ENCODE measurements around the gene XRCC1.

The XRCC1 gene

DNA sequence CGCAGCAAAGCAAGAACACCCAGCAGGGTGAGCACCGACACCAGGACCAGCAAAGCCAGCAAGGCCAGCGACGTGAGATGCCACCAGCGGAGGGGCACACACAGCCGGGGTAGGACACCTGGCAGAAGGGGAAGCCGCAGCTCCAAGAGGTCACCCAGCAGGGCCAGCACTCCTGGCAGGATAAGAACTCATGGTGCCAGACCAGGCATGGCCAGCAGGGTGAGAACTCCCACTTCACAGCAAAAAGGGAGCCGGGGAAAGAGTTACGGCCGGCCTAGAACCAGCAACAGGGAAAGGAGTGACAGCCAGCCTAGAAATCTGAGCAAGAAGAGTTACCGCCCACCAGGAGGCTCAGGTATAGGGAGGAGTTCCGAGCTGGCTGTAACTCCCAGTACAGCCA lies 37.0 kb upstream of the XRCC1 start:
- Histone ChIP-seq H3K18ac (ENCODE audit: low read depth in 1 of 2, low read length in 2 of 2) (no peak overlapping the region), H3K4me3 (ENCODE audit: insufficient read depth in 1 of 2, low read depth in 1 of 2, low read length in 2 of 2) (no peak overlapping the region), H3K4me1 (ENCODE audit: control insufficient read depth, insufficient read depth, low read depth, low read length) (peaks cover 9% of the 10 kb centered on the region), H3K9me3 (ENCODE audit: control insufficient read depth, low read length) (no peaks in the 10 kb centered on the region), H3K9ac (ENCODE audit: low read length) (no peak overlapping the region), H2BK15ac (ENCODE audit: low read depth, poor library complexity, severe bottlenecking) (no peak overlapping the region), H3K79me1 (replicated peaks; ENCODE audit: low read length, poor library complexity, severe bottlenecking) (peaks cover 49% of the 10 kb centered on the region), H2BK12ac (ENCODE audit: low read length in 2 of 2) (no peak overlapping the region), H3K27ac (ENCODE audit: low read length, poor library complexity, severe bottlenecking) (no peak overlapping the region), H3K4me2 (ENCODE audit: low read length, poor library complexity, severe bottlenecking) (no peak overlapping the region), H3K27me3 (ENCODE audit: control insufficient read depth in 1 of 2, insufficient read depth in 1 of 2, low read length in 2 of 2) (no peaks in the 10 kb centered on the region), H2AK5ac (ENCODE audit: low read length, severe bottlenecking) (no peak overlapping the region), H3K4ac (ENCODE audit: low read depth in 1 of 2, low read length in 2 of 2) (no peak overlapping the region), H4K8ac (ENCODE audit: low read length) (no peak overlapping the region), H3K23ac (ENCODE audit: low read length in 2 of 2) (no peak overlapping the region), H2AFZ (ENCODE audit: low read depth, low read length) (no peak overlapping the region), H2BK5ac (ENCODE audit: low read depth, low read length, poor library complexity, severe bottlenecking) (no peak overlapping the region), H3K36me3 (ENCODE audit: control insufficient read depth in 1 of 2, insufficient read depth in 2 of 2, low read depth in 1 of 2, low read length in 2 of 2) (peaks cover 36 to 47% of the 10 kb centered on the region in 2 experiments), H4K91ac (ENCODE audit: low read length) (no peak overlapping the region), H2BK120ac (ENCODE audit: low read depth, low read length) (no peak overlapping the region), H3K14ac (ENCODE audit: low read length in 2 of 2) (no peak overlapping the region)
- no peak for DNase-seq
- 99% methylated on average over 12 of the region's 12 CpGs for WGBS

- no peak within 1 kb of the TSS for H3K4me3 ChIP-seq (ENCODE audit: insufficient read depth in 1 of 2, low read depth in 1 of 2, low read length in 2 of 2)
- DNase-seq: no peak
- peaks cover 9% of the 10 kb centered on the region for H3K4me1 ChIP-seq (ENCODE audit: control insufficient read depth, insufficient read depth, low read depth, low read length)
- 95% methylated on average over 3 of the region's 3 CpGs for WGBS
- H4K91ac ChIP-seq (ENCODE audit: low read length): no peak within 1 kb of the TSS
- H3K79me1 ChIP-seq (replicated peaks; ENCODE audit: low read length, poor library complexity, severe bottlenecking): peaks cover 53% of the 10 kb centered on the region
- H4K8ac ChIP-seq (ENCODE audit: low read length): no peak within 1 kb of the TSS
- no peak within 1 kb of the TSS for H3K4ac ChIP-seq (ENCODE audit: low read depth in 1 of 2, low read length in 2 of 2)
- H3K18ac ChIP-seq (ENCODE audit: low read depth in 1 of 2, low read length in 2 of 2): no peak within 1 kb of the TSS
- no peak within 1 kb of the TSS for H3K4me2 ChIP-seq (ENCODE audit: low read length, poor library complexity, severe bottlenecking)
- H3K36me3 ChIP-seq (ENCODE audit: control insufficient read depth in 1 of 2, insufficient read depth in 2 of 2, low read depth in 1 of 2, low read length in 2 of 2): peaks cover 40 to 52% of the 10 kb centered on the region in 2 experiments
- H2BK5ac ChIP-seq (ENCODE audit: low read depth, low read length, poor library complexity, severe bottlenecking): no peak within 1 kb of the TSS
- no peaks in the 10 kb centered on the region for H3K9me3 ChIP-seq (ENCODE audit: control insufficient read depth, low read length)
- H2BK15ac ChIP-seq (ENCODE audit: low read depth, poor library complexity, severe bottlenecking): no peak within 1 kb of the TSS
- H3K27ac ChIP-seq (ENCODE audit: low read length, poor library complexity, severe bottlenecking): peak within 1 kb of the TSS; percentile 3
- no peak within 1 kb of the TSS for H3K9ac ChIP-seq (ENCODE audit: low read length)
- no peak within 1 kb of the TSS for H3K14ac ChIP-seq (ENCODE audit: low read length in 2 of 2)
- no peak within 1 kb of the TSS for H2AK5ac ChIP-seq (ENCODE audit: low read length, severe bottlenecking)
- H2AFZ ChIP-seq (ENCODE audit: low read depth, low read length): no peak within 1 kb of the TSS
- no peaks in the 10 kb centered on the region for H3K27me3 ChIP-seq (ENCODE audit: control insufficient read depth in 1 of 2, insufficient read depth in 1 of 2, low read length in 2 of 2)
- no peak within 1 kb of the TSS for H2BK120ac ChIP-seq (ENCODE audit: low read depth, low read length)
- H3K23ac ChIP-seq (ENCODE audit: low read length in 2 of 2): no peak within 1 kb of the TSS
- H2BK12ac ChIP-seq (ENCODE audit: low read length in 2 of 2): no peak within 1 kb of the TSS
Observed at GRCh38 chr19:43611788-43612187, 36.5 kb upstream of the XRCC1 start, which contains the start of gene SRRM5. Gene SRRM5, plus strand, starts transcription at chr19:43612088. Its CDS starts 34 bp downstream, at chr19:43612122.

DNA sequence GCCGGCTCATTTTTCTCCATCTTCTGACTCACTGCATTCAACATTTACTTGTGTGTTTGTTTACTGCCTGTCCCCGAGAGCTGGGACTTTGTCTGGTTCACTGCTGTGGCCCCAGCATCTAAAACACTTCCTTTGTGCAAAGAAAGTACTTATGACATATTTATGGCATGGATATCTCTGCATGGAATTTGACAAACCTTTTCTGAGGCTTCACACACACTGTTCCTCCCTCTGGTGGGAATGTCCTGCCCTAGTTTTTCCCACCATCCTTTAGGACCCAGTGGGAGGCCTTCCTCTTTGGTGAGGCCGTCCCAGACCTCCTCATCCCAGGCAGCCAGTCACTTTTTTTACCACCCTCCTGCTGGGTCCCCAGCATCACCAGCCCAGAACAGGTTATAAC lies 35.2 kb upstream of the XRCC1 start:
- no peak overlapping the region for H3K9ac ChIP-seq (ENCODE audit: low read length)
- H3K23ac ChIP-seq (ENCODE audit: low read length in 2 of 2): no peak overlapping the region
- H3K4me1 ChIP-seq (ENCODE audit: control insufficient read depth, insufficient read depth, low read depth, low read length): peaks cover 9% of the 10 kb centered on the region
- H3K27me3 ChIP-seq (ENCODE audit: control insufficient read depth in 1 of 2, insufficient read depth in 1 of 2, low read length in 2 of 2): no peaks in the 10 kb centered on the region
- peaks cover 47 to 61% of the 10 kb centered on the region in 2 experiments for H3K36me3 ChIP-seq (ENCODE audit: control insufficient read depth in 1 of 2, insufficient read depth in 2 of 2, low read depth in 1 of 2, low read length in 2 of 2)
- H4K8ac ChIP-seq (ENCODE audit: low read length): no peak overlapping the region
- no peak overlapping the region for H3K4me2 ChIP-seq (ENCODE audit: low read length, poor library complexity, severe bottlenecking)
- no peak overlapping the region for H2BK15ac ChIP-seq (ENCODE audit: low read depth, poor library complexity, severe bottlenecking)
- H2BK12ac ChIP-seq (ENCODE audit: low read length in 2 of 2): no peak overlapping the region
- no peak overlapping the region for H3K14ac ChIP-seq (ENCODE audit: low read length in 2 of 2)
- H3K9me3 ChIP-seq (ENCODE audit: control insufficient read depth, low read length): no peaks in the 10 kb centered on the region
- peak; percentile 60 for DNase-seq
- no peak overlapping the region for H2AK5ac ChIP-seq (ENCODE audit: low read length, severe bottlenecking)
- WGBS: 40% methylated on average over 3 of the region's 3 CpGs
- peaks cover 57% of the 10 kb centered on the region for H3K79me1 ChIP-seq (replicated peaks; ENCODE audit: low read length, poor library complexity, severe bottlenecking)
- H2BK5ac ChIP-seq (ENCODE audit: low read depth, low read length, poor library complexity, severe bottlenecking): no peak overlapping the region
- no peak overlapping the region for H2AFZ ChIP-seq (ENCODE audit: low read depth, low read length)
- no peak overlapping the region for H4K91ac ChIP-seq (ENCODE audit: low read length)
- H2BK120ac ChIP-seq (ENCODE audit: low read depth, low read length): no peak overlapping the region
- peak overlapping the region; percentile 13 for H3K27ac ChIP-seq (ENCODE audit: low read length, poor library complexity, severe bottlenecking)
- no peak overlapping the region for H3K18ac ChIP-seq (ENCODE audit: low read depth in 1 of 2, low read length in 2 of 2)
- H3K4me3 ChIP-seq (ENCODE audit: insufficient read depth in 1 of 2, low read depth in 1 of 2, low read length in 2 of 2): no peak overlapping the region
- H3K4ac ChIP-seq (ENCODE audit: low read depth in 1 of 2, low read length in 2 of 2): no peak overlapping the region

- Histone ChIP-seq H3K4me3 (ENCODE audit: insufficient read depth in 1 of 2, low read depth in 1 of 2, low read length in 2 of 2) (no peak overlapping the region), H3K23ac (ENCODE audit: low read length in 2 of 2) (no peak overlapping the region), H3K9me3 (ENCODE audit: control insufficient read depth, low read length) (no peaks in the 10 kb centered on the region), H3K9ac (ENCODE audit: low read length) (no peak overlapping the region), H3K27ac (ENCODE audit: low read length, poor library complexity, severe bottlenecking) (no peak overlapping the region), H2AK5ac (ENCODE audit: low read length, severe bottlenecking) (peak overlapping the region; percentile 24), H2BK5ac (ENCODE audit: low read depth, low read length, poor library complexity, severe bottlenecking) (no peak overlapping the region), H2AFZ (ENCODE audit: low read depth, low read length) (no peak overlapping the region), H3K4ac (ENCODE audit: low read depth in 1 of 2, low read length in 2 of 2) (peak overlapping the region in 1 of 2 experiments; percentile 53), H3K27me3 (ENCODE audit: control insufficient read depth in 1 of 2, insufficient read depth in 1 of 2, low read length in 2 of 2) (no peaks in the 10 kb centered on the region), H3K79me1 (replicated peaks; ENCODE audit: low read length, poor library complexity, severe bottlenecking) (peaks cover 56% of the 10 kb centered on the region), H3K4me1 (ENCODE audit: control insufficient read depth, insufficient read depth, low read depth, low read length) (peaks cover 9% of the 10 kb centered on the region), H3K4me2 (ENCODE audit: low read length, poor library complexity, severe bottlenecking) (no peak overlapping the region), H4K8ac (ENCODE audit: low read length) (no peak overlapping the region), H3K36me3 (ENCODE audit: control insufficient read depth in 1 of 2, insufficient read depth in 2 of 2, low read depth in 1 of 2, low read length in 2 of 2) (peaks cover 47 to 62% of the 10 kb centered on the region in 2 experiments), H3K18ac (ENCODE audit: low read depth in 1 of 2, low read length in 2 of 2) (no peak overlapping the region), H4K91ac (ENCODE audit: low read length) (no peak overlapping the region), H3K14ac (ENCODE audit: low read length in 2 of 2) (no peak overlapping the region), H2BK120ac (ENCODE audit: low read depth, low read length) (no peak overlapping the region), H2BK12ac (ENCODE audit: low read length in 2 of 2) (peak overlapping the region in 1 of 2 experiments; percentile 12), H2BK15ac (ENCODE audit: low read depth, poor library complexity, severe bottlenecking) (no peak overlapping the region)
- WGBS: 83% methylated on average over 7 of the region's 7 CpGs
- no peak for DNase-seq
Observed at GRCh38 chr19:43609872-43610271, 34.5 kb upstream of the XRCC1 start.
